Mucosa of rectum (tissue), 2 donors: Measurements from ENCODE around the gene HERC3.

Experiments used
- H3K27ac ChIP-seq, 2 donors: one replicate each; pipeline ENCODE4 v1.7.0; 2013; ENCODE audit warnings: inconsistent platforms in 2 of 2, low read depth in 2 of 2, low read length in 2 of 2
- H3K27me3 ChIP-seq, 2 donors: one replicate each; pipeline ENCODE4 v1.7.0; 2013; ENCODE audit warnings: low read length in 2 of 2; ENCODE audit not compliant: control insufficient read depth in 2 of 2, insufficient read depth in 2 of 2
- H3K36me3 ChIP-seq, 2 donors: one replicate each; pipeline ENCODE4 v1.7.0; 2013; ENCODE audit warnings: low read length in 2 of 2; ENCODE audit not compliant: control insufficient read depth in 2 of 2, insufficient read depth in 2 of 2
- H3K4me1 ChIP-seq, 2 donors: one replicate each; pipeline ENCODE4 v1.7.0; 2013; ENCODE audit warnings: low read length in 2 of 2, mild to moderate bottlenecking in 1 of 2; ENCODE audit not compliant: control insufficient read depth in 2 of 2, insufficient read depth in 2 of 2
- H3K4me3 ChIP-seq, 2 donors: one replicate each; pipeline ENCODE4 v1.7.0; 2013; ENCODE audit warnings: low read length in 2 of 2
- H3K9ac ChIP-seq, 2 donors: one replicate each; pipeline ENCODE4 v1.7.0; 2013; ENCODE audit warnings: low read length in 2 of 2, low read depth in 1 of 2, mild to moderate bottlenecking in 1 of 2
- H3K9me3 ChIP-seq, 2 donors: one replicate each; pipeline ENCODE4 v1.7.0; 2013; ENCODE audit warnings: low read length in 2 of 2; ENCODE audit not compliant: control insufficient read depth in 2 of 2
- donor health status: healthy.
- donor health status: Normal muscosa, but diverticular disease.

Gene HERC3

GRCh38 chr4:88690355-88690754 lies 98.1 kb downstream of the HERC3 start:
- H3K4me3 ChIP-seq: no peak overlapping the region
- no peaks in the 10 kb centered on the region for H3K4me1 ChIP-seq
- H3K9me3 ChIP-seq: no peaks in the 10 kb centered on the region
- peaks cover 18 to 26% of the 10 kb centered on the region in 2 donors for H3K36me3 ChIP-seq
- H3K27me3 ChIP-seq: no peaks in the 10 kb centered on the region
- H3K27ac ChIP-seq: no peak overlapping the region
- H3K9ac ChIP-seq: no peak overlapping the region

DNA sequence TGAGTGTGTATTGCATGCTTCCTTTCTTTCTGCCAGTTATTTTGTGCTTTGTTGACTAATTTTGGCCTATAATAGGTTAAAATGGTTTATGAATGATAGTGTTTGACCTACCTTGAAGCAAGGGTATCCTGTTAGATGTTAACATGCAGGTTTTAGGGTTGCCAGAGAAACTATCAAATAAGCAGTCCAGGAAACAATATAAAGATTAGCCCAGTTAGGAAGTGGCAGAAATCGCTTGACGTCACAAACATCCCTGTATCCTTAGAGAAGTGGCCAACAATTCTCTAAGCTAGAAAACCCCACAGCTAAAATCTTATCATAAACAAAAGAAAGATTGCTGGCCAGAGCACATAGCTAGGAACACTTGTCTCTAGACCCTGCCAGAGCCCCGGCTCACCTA lies 101.5 kb downstream of the HERC3 start:
- Histone ChIP-seq H3K27me3 (no peaks in the 10 kb centered on the region), H3K27ac (no peak overlapping the region), H3K9ac (no peak overlapping the region), H3K4me3 (no peak overlapping the region), H3K36me3 (peaks cover 14 to 15% of the 10 kb centered on the region in 2 donors), H3K9me3 (no peaks in the 10 kb centered on the region), H3K4me1 (no peaks in the 10 kb centered on the region)

- peak overlapping the region; percentile 69 to 79 for H3K4me3 ChIP-seq
- H3K9me3 ChIP-seq: no peaks in the 10 kb centered on the region
- no peak overlapping the region for H3K9ac ChIP-seq
- no peak overlapping the region for H3K27ac ChIP-seq
- no peaks in the 10 kb centered on the region for H3K27me3 ChIP-seq
- no peaks in the 10 kb centered on the region for H3K4me1 ChIP-seq
- H3K36me3 ChIP-seq: peaks cover 4 to 5% of the 10 kb centered on the region in 2 donors
These were observed 104.3 kb downstream of the HERC3 start for GRCh38 chr4:88696630-88697029.

- H3K27ac ChIP-seq: peak overlapping the region; percentile 39 to 49
- peak overlapping the region; percentile 49 to 62 for H3K9ac ChIP-seq
- peaks cover 4 to 5% of the 10 kb centered on the region in 2 donors for H3K36me3 ChIP-seq
- H3K27me3 ChIP-seq: no peaks in the 10 kb centered on the region
- no peaks in the 10 kb centered on the region for H3K9me3 ChIP-seq
- no peaks in the 10 kb centered on the region for H3K4me1 ChIP-seq
- H3K4me3 ChIP-seq: peak overlapping the region; percentile 69 to 79
These were observed 104.9 kb downstream of the HERC3 start for GRCh38 chr4:88697141-88697540.

- Histone ChIP-seq H3K9me3 (no peaks in the 10 kb centered on the region), H3K4me1 (no peaks in the 10 kb centered on the region), H3K36me3 (peaks cover 4 to 5% of the 10 kb centered on the region in 2 donors), H3K4me3 (peak within 1 kb of the TSS; percentile 69 to 79), H3K27me3 (no peaks in the 10 kb centered on the region), H3K27ac (peak within 1 kb of the TSS; percentile 39 to 49), H3K9ac (peak within 1 kb of the TSS; percentile 49 to 62)
These were observed 105.5 kb downstream of the HERC3 start, which contains the start of gene NAP1L5 for GRCh38 chr4:88697588-88698329. NAP1L5 (minus strand) TSS chr4:88697829; CDS start chr4:88697754, 75 bp downstream.

- H3K27me3 ChIP-seq: no peaks in the 10 kb centered on the region
- no peak overlapping the region for H3K27ac ChIP-seq
- H3K4me3 ChIP-seq: no peak overlapping the region
- no peak overlapping the region for H3K9ac ChIP-seq
- H3K4me1 ChIP-seq: no peaks in the 10 kb centered on the region
- H3K36me3 ChIP-seq: peaks cover 4 to 5% of the 10 kb centered on the region in 2 donors
- H3K9me3 ChIP-seq: no peaks in the 10 kb centered on the region
These were observed 106.2 kb downstream of the HERC3 start for GRCh38 chr4:88698519-88698918.

- Histone ChIP-seq H3K36me3 (peaks cover 10 to 22% of the 10 kb centered on the region in 2 donors), H3K4me1 (no peaks in the 10 kb centered on the region), H3K9ac (no peak overlapping the region), H3K27me3 (no peaks in the 10 kb centered on the region), H3K4me3 (no peak overlapping the region), H3K9me3 (no peaks in the 10 kb centered on the region), H3K27ac (no peak overlapping the region)
These were observed 110.5 kb downstream of the HERC3 start for GRCh38 chr4:88702782-88703181.

GRCh38 chr4:88705223-88705622 lies 112.9 kb downstream of the HERC3 start:
- Histone ChIP-seq H3K4me3 (no peak overlapping the region), H3K27ac (no peak overlapping the region), H3K4me1 (no peaks in the 10 kb centered on the region), H3K36me3 (peaks cover 10 to 22% of the 10 kb centered on the region in 2 donors), H3K9me3 (no peaks in the 10 kb centered on the region), H3K27me3 (no peaks in the 10 kb centered on the region), H3K9ac (no peak overlapping the region)

- H3K4me3 ChIP-seq: no peak overlapping the region
- H3K9me3 ChIP-seq: no peaks in the 10 kb centered on the region
- no peak overlapping the region for H3K9ac ChIP-seq
- no peak overlapping the region for H3K27ac ChIP-seq
- peaks cover 13 to 26% of the 10 kb centered on the region in 2 donors for H3K36me3 ChIP-seq
- no peaks in the 10 kb centered on the region for H3K27me3 ChIP-seq
- H3K4me1 ChIP-seq: no peaks in the 10 kb centered on the region
These were observed 113.7 kb downstream of the HERC3 start for GRCh38 chr4:88705805-88706492.

DNA sequence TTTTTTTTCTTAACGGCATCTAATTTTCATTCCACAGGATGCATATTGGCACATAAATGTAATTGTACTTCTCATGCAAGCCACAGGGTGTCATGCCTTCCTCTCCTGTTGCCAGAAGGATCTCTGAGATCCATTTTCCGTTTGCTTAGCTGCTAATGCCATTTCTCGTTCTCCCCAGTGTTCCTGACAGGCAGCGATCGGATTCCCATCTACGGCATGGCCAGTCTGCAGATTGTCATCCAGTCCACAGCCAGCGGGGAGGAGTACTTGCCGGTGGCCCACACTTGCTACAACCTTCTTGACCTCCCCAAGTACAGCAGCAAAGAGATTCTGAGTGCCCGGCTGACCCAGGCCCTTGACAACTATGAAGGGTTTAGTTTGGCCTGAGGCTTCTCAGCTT lies 114.3 kb downstream of the HERC3 start:
- Histone ChIP-seq H3K27ac (no peak overlapping the region), H3K27me3 (no peaks in the 10 kb centered on the region), H3K36me3 (peaks cover 15 to 26% of the 10 kb centered on the region in 2 donors), H3K9ac (no peak overlapping the region), H3K9me3 (no peaks in the 10 kb centered on the region), H3K4me3 (no peak overlapping the region), H3K4me1 (no peaks in the 10 kb centered on the region)
